OCI-LY7 (cell line): ENCODE measurements around the gene SIGLEC7.

Experiments used
- EZH2phosphoT487 ChIP-seq: fragments of 200-600 bp; sonication (generic); IDR thresholded peaks from 2 replicates; pipeline ENCODE4 v1.6.1; 2018; ENCODE audit warnings: low read depth, borderline replicate concordance, mild to moderate bottlenecking, mixed run types, antibody characterized with exemption, low read length, moderate library complexity, mixed read lengths
- TF ChIP-seq, protein P1 (sequence below): fragments of 200-600 bp; sonication (generic); conservative IDR thresholded peaks from 2 replicates; pipeline ENCODE4 v1.5.1; 2014; ENCODE audit warnings: mild to moderate bottlenecking, antibody characterized with exemption, low read length, moderate library complexity, mixed read lengths

DNA sequence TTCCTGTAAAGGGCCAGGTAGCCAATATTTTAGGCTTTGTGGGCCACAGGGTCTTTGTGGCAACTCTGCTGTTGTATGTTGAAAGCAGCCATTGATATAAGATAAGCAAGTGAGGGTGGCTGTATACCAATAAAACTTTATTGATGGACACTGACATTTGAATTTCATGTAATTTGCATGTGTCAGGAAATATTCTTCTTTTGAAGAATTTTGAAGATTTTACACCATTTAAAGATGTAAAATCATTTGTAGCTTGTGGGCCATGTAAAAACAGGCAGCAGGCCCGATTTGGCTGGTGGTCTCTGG is 31.5 kb upstream of the SIGLEC7 start:
- TF ChIP-seq, protein P1, sequence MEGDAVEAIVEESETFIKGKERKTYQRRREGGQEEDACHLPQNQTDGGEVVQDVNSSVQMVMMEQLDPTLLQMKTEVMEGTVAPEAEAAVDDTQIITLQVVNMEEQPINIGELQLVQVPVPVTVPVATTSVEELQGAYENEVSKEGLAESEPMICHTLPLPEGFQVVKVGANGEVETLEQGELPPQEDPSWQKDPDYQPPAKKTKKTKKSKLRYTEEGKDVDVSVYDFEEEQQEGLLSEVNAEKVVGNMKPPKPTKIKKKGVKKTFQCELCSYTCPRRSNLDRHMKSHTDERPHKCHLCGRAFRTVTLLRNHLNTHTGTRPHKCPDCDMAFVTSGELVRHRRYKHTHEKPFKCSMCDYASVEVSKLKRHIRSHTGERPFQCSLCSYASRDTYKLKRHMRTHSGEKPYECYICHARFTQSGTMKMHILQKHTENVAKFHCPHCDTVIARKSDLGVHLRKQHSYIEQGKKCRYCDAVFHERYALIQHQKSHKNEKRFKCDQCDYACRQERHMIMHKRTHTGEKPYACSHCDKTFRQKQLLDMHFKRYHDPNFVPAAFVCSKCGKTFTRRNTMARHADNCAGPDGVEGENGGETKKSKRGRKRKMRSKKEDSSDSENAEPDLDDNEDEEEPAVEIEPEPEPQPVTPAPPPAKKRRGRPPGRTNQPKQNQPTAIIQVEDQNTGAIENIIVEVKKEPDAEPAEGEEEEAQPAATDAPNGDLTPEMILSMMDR, result no peak
- no peak for TF ChIP-seq EZH2phosphoT487
